Smooth muscle cell of the brain vasculature (primary cell): ENCODE measurements around the gene NMNAT3.

Experiments
- DNase-seq: peaks from one replicate; pipeline ENCODE4 v3.0.0-alpha.2; 2012; ENCODE audit warnings: low read depth, low spot score

The NMNAT3 gene

GRCh38 chr3:139677388-139678155, at the start of gene NMNAT3:
Gene NMNAT3, minus strand, starts transcription at chr3:139677972. Its CDS starts 50,248 bp downstream, at chr3:139627724.
- DNase-seq, result peak; percentile 17

- DNase-seq, result no peak
Measured at GRCh38 chr3:139721370-139721769, 43.6 kb upstream of the NMNAT3 start.

- peak; percentile 31 for DNase-seq
Measured at GRCh38 chr3:139718415-139718814, 40.6 kb upstream of the NMNAT3 start.

- DNase-seq, result no peak
Measured at GRCh38 chr3:139716908-139717485, 39.2 kb upstream of the NMNAT3 start.

GRCh38 chr3:139715743-139716360, 38.1 kb upstream of the NMNAT3 start:
- no peak for DNase-seq

- no peak for DNase-seq
Measured at GRCh38 chr3:139715166-139715565, 37.4 kb upstream of the NMNAT3 start.

GRCh38 chr3:139710212-139710611, 32.4 kb upstream of the NMNAT3 start:
- no peak for DNase-seq

- DNase-seq, result no peak
Measured at GRCh38 chr3:139705631-139706030, 27.9 kb upstream of the NMNAT3 start.

- no peak for DNase-seq
Measured at GRCh38 chr3:139696314-139696604, 18.5 kb upstream of the NMNAT3 start.

GRCh38 chr3:139695426-139696313, 17.9 kb upstream of the NMNAT3 start:
- DNase-seq, result no peak

- no peak for DNase-seq
Measured at GRCh38 chr3:139695007-139695406, 17.2 kb upstream of the NMNAT3 start.

GRCh38 chr3:139694542-139694941, 16.8 kb upstream of the NMNAT3 start:
- DNase-seq, result no peak

GRCh38 chr3:139691619-139692018, 13.8 kb upstream of the NMNAT3 start:
- no peak for DNase-seq

- no peak for DNase-seq
Measured at GRCh38 chr3:139689708-139690228, 12.0 kb upstream of the NMNAT3 start.

- no peak for DNase-seq
Measured at GRCh38 chr3:139689122-139689521, 11.3 kb upstream of the NMNAT3 start.

GRCh38 chr3:139687431-139687830, 9.7 kb upstream of the NMNAT3 start:
- DNase-seq, result no peak

GRCh38 chr3:139686624-139687023, 8.9 kb upstream of the NMNAT3 start:
- no peak for DNase-seq

GRCh38 chr3:139686206-139686605, 8.4 kb upstream of the NMNAT3 start:
- DNase-seq, result no peak

- no peak for DNase-seq
Measured at GRCh38 chr3:139679220-139679775, 1.5 kb upstream of the NMNAT3 start.

- no peak for DNase-seq
Measured at GRCh38 chr3:139676632-139677387, 962 bp downstream of the NMNAT3 start.

GRCh38 chr3:139676108-139676507, 1.7 kb downstream of the NMNAT3 start:
- no peak for DNase-seq
